ENCODE data around the gene CCDC6. TPM values are rescaled to one million over a fixed set of nuclear protein-coding genes. Genes with fewer than 3 reads are reported as not detected.

CCDC6 gene
- total RNA-seq, 1 donor from 2014 or later, result 29.8 TPM

GRCh38 chr10:59857049-59857448 lies 49.3 kb downstream of the CCDC6 start:
- no peak for FAIRE-seq
- DNase-seq (ENCODE audit: low spot score in 2 of 2), result no peak

- FAIRE-seq, result no peak
- no peak for DNase-seq (ENCODE audit: low spot score in 2 of 2)
Observed at GRCh38 chr10:59856104-59856503, 50.3 kb downstream of the CCDC6 start.

DNA sequence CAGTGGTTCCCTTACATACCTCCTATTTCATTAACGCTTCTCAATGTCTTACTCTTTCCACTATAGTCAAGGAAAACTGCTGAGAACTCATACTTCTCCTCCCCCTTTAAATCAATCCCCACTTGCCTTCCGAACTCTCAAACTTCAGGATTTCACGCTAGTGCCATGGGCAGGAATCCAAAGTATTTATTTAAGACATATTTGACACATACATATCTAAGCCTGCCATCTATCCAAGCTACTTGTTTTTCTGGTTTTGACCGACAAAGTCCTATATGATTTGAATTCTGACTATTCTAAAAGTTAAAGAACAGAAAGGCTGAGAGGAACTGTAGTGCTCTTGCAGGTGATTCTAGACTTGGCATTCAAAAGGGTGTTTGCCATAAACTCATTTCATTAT lies 51.8 kb downstream of the CCDC6 start:
- DNase-seq (ENCODE audit: low spot score in 2 of 2) (no peak), FAIRE-seq (no peak)

GRCh38 chr10:59852670-59853069 lies 53.7 kb downstream of the CCDC6 start:
- no peak for FAIRE-seq
- no peak for DNase-seq (ENCODE audit: low spot score in 2 of 2)

DNA sequence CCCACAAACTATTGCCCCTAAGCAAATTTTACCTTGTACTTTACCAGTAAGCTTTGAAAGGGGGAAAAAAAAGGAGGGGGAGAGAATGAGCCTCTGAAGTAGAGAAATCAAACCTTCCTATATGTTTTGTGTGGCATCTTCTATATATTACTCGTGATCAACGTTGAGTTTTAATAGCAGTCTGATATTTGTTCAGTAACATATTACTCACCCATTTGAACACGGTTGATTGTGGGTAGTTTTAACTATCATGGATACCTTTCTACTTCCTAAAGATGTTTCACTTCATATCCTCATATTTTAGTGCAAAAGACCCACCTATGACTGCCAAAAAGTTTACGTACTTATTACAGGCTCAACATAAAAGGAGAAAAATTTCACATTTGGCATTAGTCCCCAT lies 54.5 kb downstream of the CCDC6 start:
- FAIRE-seq (no peak), DNase-seq (ENCODE audit: low spot score in 2 of 2) (no peak)

DNA sequence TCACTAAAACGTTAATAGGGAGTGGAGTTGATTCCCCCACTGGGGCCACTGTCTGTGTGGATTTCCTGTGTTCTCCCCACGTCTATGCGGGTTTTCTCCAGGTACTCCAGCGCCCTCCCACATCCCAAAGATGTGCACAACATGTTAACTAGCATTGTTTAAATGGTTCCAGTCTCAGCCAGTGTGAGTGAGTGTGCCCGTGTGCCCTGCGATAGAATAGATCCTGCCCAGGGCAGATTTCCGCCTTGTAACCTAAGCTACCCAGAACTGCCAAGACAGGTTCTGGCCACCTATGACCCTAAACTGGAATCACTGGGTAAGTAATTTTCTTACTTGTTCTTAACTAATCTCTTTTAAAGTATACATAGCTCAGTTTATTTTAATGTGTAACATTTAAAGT lies 58.5 kb downstream of the CCDC6 start:
- no peak for FAIRE-seq

GRCh38 chr10:59847326-59847725 lies 59.0 kb downstream of the CCDC6 start:
- FAIRE-seq, result no peak
- DNase-seq (ENCODE audit: low spot score in 2 of 2), result no peak

More for the DNA sequence above, 58.5 kb downstream of the CCDC6 start:
- DNase-seq (ENCODE audit: low spot score in 2 of 2), result no peak

DNA sequence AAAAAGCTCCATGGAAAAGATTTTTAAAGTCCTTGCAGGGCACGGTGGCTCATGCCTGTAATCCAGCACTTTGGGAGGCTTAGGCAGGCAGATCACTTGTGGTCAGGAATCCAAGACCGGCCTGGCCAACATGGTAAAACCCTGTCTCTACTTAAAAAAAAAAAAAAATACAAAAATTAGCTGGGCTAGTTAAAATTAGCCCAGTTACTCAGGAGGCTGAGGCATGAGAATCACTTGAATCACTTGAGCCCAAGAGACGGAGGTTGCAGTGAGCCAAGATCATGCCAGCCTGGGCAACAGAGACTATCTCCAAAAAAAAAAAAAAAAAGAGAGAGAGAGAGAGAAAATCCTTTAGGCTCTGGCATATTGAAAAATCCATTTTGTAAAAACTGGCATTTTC lies 61.9 kb downstream of the CCDC6 start:
- no peak for DNase-seq (ENCODE audit: low spot score in 2 of 2)
- FAIRE-seq, result no peak

DNA sequence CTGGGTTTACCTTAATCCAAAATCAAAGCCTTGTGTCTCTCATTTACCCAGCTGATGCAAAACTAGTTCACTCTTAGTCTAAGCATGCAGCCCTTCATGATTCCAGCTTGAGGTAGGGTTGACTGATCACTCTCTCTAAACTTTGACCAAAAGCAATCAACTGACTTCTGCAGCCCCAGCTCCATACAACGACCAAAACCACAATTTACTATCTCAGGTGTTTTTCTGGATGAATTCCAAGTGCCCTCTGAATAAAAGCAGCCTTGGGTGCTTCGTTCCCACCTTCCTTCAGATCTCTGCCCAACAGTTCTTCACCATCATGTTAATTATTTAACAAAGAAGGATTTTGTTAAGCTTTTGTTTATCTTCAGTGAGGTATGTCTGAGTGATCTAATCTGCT lies 62.6 kb downstream of the CCDC6 start:
- no peak for FAIRE-seq

DNA sequence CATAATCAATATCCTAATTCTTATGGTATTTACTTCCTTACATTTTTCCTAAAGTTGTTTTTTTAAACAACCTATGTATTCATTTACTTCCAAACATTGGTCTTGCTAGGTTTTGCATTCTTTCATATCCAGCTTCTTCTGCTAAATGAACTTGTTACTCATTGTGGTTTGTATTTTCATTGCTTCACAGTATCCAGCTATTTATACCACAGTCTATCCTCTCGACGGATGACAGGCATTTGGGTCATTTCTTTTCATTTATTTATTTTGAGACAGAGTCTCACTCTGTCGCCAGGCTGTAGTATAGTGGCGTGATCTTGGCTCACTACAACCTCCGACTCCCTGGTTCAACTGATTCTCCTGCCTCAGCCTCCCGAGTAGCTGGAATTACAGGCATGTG lies 66.8 kb downstream of the CCDC6 start:
- no peak for DNase-seq (ENCODE audit: low spot score in 2 of 2)
- FAIRE-seq, result no peak

More for the DNA sequence above, 62.6 kb downstream of the CCDC6 start:
- DNase-seq (ENCODE audit: low spot score in 2 of 2), result no peak

DNA sequence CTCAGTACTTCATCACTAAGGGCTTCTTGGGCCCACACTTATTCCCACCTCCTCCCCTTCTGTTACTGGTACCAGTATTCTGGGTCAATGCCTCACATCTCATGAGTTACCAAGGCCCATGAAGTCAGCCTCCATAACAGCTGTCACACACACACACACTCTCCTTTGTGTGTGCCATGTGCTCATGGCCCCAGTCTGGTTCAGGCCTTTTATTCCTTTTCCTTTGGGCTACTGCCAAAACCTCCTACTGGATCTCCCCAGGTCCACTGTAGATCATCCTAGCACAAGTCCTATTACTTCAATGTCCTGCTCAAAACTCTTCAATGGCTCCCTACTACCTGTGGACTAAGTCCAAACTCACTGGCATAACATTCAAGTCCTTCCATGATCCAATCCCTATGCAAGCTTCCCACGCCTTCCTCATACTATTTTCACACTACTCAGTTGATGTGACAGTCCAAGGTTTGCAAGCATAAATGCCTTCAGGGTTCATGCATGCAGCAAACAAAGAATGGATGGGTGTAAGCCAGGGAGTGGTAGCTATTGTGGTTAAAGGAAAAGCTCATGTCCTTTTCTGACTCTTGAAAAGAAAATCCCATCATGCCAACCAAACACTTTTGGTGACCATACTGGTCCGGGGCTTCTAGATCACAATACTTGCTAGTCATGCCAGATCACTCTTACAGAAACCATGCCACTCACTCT lies 68.1 kb downstream of the CCDC6 start:
- no peak for DNase-seq (ENCODE audit: low spot score in 2 of 2)
- FAIRE-seq, result no peak

DNA sequence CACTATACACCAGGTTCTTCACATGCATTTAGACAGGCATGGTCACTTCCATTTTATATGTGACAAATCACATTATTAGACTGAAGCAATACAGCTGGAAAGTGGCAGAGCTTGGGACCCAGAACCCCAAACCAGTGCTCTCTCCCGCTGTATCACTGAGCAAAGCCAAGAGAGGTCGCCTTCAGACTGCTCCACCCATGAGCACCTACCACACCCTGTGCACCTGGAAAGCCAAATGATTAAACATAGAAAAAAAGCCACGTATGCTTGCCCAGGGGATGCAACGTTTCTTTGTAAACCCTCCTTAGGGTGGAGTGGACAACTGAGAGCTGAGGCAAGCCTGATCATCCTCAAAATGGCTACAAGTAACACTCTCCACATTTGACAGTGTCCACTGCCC lies 72.5 kb downstream of the CCDC6 start:
- DNase-seq (ENCODE audit: low spot score in 2 of 2) (no peak), FAIRE-seq (no peak)

- DNase-seq (ENCODE audit: low spot score in 2 of 2), result no peak
- FAIRE-seq, result no peak
Observed at GRCh38 chr10:59832506-59832905, 73.8 kb downstream of the CCDC6 start.

- FAIRE-seq, result no peak
- DNase-seq (ENCODE audit: low spot score in 2 of 2), result no peak
Observed at GRCh38 chr10:59831658-59832503, 74.5 kb downstream of the CCDC6 start.

DNA sequence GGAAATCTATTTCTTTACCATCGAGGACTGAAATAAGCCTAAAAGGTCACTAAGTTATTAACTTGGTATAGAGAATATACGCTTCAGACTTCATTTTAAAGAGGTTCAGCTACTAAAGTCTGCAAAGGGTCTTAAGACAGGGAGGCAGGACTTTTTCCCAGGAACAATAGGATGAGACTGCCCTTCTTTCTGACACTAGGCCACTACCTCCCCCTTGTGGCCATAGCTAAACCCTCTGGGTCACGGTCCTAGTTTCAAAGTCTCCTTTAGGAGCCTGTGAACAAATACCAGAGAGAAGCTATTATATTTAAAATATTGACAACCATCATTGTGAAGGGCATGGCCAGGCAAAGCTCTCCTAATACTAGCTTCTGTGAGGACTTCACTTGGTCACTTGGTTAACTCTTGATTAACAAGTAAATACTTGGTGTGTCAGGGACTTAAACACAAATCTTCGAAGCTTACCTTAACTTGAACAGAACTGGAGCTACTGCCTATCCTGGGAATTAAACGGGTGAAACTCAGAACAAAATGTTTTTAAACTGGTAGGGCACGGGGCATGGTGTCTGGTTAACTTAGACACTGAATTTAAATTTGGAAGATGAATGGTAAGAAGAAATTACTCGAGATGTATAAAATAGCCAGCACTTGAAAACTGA lies 75.6 kb downstream of the CCDC6 start:
- DNase-seq (ENCODE audit: low spot score in 2 of 2) (peak; percentile 13 to 30), FAIRE-seq (no peak)

GRCh38 chr10:59829601-59830000 lies 76.8 kb downstream of the CCDC6 start:
- FAIRE-seq (no peak), DNase-seq (ENCODE audit: low spot score in 2 of 2) (no peak)

- DNase-seq (ENCODE audit: low spot score in 2 of 2) (no peak), FAIRE-seq (no peak)
Observed at GRCh38 chr10:59829024-59829423, 77.3 kb downstream of the CCDC6 start.

DNA sequence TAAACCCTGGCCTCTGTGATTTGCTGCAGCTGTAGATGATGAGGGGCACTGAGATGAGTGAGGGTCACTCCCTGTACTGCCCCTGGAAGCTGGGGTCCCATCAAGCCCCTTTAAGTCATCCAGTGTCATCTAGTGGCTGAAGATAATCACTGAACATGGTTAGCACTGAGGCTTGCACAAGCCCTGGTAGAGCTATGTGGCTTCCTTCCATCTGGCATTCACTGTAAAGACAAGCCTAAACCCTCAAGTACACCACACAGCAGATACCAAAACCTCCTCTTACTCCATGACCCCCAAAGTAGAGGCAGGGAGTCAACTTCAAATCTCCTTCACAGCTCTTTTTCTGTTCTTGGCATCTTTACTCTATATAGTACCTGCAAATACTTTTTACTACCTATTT lies 80.4 kb downstream of the CCDC6 start:
- FAIRE-seq (no peak), DNase-seq (ENCODE audit: low spot score in 2 of 2) (no peak)

- FAIRE-seq (no peak), DNase-seq (ENCODE audit: low spot score in 2 of 2) (no peak)
Observed at GRCh38 chr10:59823751-59824150, 82.6 kb downstream of the CCDC6 start.

- DNase-seq (ENCODE audit: low spot score in 2 of 2), result no peak
- no peak for FAIRE-seq
Observed at GRCh38 chr10:59823111-59823510, 83.2 kb downstream of the CCDC6 start.

DNA sequence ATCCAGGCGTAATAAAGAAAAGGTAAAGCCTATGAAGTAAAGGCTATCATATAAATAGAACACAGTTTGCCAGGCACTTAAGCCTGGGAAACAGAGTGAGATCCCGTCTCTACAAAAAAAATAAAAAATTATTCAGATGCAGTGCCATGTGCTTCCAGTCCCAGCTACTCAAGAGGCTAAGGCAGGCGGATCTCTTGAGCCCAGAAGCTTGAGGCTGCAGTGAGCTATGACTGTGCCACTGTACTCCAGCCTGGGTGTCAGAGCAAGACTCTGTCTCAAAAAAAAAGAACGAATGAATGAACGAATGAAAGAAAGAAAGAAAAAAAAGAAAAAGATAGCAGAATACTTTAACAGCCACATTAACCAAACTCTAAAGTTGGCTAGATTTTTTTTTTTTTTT lies 85.9 kb downstream of the CCDC6 start:
- FAIRE-seq (no peak), DNase-seq (ENCODE audit: low spot score in 2 of 2) (no peak)

Measured in frontal cortex (tissue), 4 donors.